Activated CD4-positive, alpha-beta T cell treated with anti-CD3 and anti-CD28 coated beads, Interleukin-10, Interleukin-2, amounts not matched to agents 100 ng/mL and 50 ng/mL, durations not matched to agents 16 hours and 8 hours (primary cell): ENCODE data around the gene FRMPD2.

Experiments used
- DNase-seq: peaks from one replicate; pipeline ENCODE4 v3.0.0-alpha.2; 2020

Gene FRMPD2, protein sequence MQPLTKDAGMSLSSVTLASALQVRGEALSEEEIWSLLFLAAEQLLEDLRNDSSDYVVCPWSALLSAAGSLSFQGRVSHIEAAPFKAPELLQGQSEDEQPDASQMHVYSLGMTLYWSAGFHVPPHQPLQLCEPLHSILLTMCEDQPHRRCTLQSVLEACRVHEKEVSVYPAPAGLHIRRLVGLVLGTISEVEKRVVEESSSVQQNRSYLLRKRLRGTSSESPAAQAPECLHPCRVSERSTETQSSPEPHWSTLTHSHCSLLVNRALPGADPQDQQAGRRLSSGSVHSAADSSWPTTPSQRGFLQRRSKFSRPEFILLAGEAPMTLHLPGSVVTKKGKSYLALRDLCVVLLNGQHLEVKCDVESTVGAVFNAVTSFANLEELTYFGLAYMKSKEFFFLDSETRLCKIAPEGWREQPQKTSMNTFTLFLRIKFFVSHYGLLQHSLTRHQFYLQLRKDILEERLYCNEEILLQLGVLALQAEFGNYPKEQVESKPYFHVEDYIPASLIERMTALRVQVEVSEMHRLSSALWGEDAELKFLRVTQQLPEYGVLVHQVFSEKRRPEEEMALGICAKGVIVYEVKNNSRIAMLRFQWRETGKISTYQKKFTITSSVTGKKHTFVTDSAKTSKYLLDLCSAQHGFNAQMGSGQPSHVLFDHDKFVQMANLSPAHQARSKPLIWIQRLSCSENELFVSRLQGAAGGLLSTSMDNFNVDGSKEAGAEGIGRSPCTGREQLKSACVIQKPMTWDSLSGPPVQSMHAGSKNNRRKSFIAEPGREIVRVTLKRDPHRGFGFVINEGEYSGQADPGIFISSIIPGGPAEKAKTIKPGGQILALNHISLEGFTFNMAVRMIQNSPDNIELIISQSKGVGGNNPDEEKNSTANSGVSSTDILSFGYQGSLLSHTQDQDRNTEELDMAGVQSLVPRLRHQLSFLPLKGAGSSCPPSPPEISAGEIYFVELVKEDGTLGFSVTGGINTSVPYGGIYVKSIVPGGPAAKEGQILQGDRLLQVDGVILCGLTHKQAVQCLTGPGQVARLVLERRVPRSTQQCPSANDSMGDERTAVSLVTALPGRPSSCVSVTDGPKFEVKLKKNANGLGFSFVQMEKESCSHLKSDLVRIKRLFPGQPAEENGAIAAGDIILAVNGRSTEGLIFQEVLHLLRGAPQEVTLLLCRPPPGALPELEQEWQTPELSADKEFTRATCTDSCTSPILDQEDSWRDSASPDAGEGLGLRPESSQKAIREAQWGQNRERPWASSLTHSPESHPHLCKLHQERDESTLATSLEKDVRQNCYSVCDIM (N-terminal part only)

DNA sequence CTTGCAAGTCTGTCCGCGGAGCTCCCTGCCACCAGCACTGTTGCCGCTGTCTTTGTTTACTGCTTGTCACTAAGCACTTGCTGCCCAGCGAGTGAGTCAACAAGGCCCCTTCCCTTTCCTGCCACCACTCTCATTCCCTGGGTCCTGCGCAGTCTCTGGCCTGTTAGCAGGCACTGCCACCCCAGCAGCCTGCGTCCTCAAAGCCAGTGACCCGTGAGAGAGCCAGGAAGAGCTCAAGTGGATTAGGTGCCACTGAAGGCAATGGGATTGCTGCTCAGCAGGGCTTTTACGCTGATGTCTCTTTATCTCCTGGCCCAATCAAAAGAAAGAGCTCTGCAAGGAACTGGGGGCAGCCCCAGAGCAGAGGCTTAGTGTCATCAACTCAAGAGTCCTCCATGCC lies at the start of gene FRMPD2:
FRMPD2 (minus strand) TSS at position 61 of the 400 bp plus-strand sequence. CDS start 129 bp downstream, outside the sequence.
- DNase-seq: no peak

DNA sequence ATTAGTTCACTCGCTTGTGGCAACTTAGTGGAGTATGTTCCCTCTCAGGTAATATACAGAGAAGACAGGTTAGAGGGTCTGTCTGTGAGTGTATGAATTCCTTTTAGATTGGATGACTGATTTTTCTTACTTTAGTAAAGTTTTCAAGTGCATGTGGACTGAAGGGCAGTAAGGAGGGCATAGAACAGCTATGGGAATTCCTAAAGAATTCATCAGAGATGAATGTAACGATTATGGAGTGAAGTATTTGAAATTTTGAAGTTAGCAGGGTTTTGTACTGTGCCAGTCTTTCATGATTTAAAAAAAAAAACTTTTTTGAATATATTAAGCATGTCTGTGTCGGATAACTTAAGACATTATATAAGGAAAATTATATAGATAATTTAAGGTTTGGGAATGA lies 47.5 kb upstream of the FRMPD2 start:
- no peak for DNase-seq

DNA sequence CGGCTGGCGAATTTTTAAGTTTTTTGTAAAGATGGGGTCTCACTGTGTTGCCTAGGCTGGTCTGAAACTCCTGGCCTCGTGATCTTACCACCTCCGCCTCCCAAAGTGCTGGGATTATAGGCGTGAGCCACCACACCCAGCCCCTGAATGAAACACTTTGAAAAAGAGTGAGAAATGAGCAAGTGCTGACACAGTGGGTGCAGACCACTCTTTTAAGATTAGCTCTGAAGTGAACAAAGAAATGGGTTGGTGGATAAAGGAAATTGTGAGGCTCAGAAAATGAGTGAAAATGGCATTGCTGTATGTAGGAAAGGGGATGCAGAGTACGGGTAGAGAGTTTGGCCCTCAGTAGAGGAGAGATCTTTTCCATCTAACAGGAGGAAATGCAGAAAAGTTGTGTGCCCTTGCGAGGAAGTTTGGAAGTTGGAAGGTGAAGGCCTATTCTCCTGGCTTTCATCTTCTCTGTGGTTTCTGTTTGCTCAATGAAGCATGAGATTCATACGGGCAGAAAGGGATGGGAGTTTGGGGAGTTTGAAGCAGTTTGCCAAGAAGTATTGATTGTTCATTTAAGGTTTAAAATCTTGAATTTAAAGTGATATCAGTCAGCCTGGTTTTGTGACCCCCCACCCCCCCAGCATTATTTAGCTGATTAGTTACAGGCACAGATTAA lies 43.0 kb upstream of the FRMPD2 start:
- DNase-seq: no peak

DNA sequence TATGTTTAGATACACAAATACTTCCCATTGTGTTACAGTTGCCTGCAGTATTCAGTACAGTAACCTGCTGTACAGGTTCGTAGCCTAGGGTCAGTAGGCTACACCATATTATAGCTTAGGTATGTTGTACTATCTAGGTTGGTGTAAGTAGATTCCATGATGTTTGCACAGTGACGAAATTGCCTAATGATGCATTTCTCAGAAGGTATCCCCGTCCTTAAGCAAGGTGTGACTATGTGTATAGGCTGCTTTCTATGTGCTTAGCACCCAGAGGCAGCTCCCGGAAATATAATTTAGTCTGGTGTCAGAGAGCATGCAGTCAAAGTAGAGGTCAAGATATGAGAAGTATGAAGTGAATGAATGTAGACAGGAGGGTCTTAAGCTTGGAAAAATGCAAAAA lies 41.7 kb upstream of the FRMPD2 start:
- no peak for DNase-seq

DNA sequence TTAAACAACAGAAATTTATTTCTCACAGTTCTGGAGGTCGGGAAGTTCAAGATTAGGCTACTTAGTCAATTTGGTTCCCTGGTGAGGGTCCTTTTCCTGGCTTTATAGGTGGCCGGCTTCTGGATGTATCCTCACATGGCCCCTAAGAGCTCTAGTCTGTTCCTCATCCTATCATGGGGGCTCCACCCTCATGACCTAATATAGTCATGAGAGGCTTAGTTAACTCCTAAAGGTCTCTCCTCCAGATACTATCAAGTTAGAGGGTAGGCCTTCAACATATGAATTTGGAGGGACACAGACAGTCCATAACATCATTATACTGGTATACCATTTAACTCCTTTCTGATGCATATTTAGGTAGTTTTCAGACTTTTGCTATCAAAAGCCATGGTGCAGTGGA lies 39.6 kb upstream of the FRMPD2 start:
- DNase-seq: no peak

DNA sequence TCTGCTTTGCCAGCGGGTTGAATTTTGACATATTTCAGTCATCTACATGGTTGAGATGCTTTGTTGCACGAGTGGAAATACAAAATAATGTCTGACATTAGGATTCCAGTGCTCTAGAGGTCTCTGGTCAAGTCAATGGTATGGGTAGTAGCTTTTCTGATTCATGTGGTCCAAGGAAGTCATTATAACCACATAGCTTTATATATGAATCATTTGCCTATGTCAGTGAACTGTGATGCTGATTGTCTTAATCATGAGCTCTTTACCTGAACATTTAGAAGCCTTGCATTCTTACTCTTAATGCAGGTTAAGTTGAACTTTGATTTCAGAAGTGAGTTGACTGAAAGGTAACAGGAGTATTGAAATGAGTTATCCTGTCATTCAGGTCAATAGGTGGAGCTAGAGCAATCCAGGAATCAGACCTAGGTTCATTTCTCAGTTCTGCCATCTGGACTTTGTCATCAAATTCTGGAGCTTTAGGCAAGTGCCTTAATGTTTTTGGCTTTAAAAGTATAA lies 35.3 kb upstream of the FRMPD2 start:
- peak; percentile 57 for DNase-seq

DNA sequence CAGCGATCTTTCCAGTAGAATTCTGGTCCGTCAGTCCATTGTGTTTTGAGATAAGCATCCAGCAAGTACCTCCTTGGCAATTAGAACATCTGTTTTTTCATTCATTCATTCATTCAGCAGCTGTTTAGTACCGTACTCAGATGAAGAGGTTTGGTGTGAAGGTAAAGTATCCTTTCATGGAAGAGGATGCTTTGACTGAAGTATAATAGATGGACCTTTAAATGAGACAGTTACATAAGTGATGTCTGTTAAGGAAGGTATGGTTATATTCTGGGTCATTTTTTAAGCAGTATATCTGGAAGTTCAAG lies 33.2 kb upstream of the FRMPD2 start:
- DNase-seq: no peak

DNA sequence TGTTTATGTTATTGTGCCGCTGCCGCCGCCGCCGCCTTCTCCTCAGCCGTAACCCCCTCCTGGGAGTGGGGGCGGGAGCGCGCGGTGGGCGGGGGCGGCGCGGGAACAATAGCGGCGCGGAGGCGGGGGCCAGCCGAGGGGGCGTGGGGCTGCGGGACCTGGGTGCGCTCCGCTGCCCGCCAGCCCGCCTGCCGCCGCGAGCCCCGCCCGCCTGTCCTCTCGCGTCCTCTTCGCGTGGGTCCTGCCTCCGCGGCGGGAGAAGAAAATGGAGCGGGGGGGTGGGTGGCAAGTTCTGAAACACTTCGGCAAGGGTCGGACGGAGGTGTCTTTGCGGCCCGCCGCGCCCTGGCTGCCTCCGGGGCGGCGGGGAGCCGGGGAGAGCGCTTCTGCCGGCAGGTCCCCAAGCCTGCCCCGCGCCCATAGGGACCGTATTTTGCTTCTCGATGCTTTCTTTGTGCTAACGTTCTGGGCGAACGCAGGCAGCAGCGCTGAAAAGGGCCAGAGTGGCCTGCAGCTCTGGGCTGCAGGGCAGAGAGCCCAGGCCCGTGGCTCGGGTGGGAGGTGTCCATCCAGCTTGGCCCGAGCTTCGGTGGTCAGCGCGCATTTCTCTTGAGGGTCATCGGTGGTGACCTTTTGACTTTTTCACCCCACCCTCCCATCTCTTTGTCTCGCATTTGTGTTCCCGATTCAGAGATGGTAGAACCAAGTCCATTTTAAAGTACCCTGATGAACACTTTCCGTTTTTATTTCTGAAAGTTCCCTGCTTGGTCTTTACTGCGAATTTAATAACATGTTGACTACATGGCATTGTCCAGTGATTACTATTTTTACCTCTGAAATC lies 32.6 kb upstream of the FRMPD2 start:
- DNase-seq: peak; percentile 51

DNA sequence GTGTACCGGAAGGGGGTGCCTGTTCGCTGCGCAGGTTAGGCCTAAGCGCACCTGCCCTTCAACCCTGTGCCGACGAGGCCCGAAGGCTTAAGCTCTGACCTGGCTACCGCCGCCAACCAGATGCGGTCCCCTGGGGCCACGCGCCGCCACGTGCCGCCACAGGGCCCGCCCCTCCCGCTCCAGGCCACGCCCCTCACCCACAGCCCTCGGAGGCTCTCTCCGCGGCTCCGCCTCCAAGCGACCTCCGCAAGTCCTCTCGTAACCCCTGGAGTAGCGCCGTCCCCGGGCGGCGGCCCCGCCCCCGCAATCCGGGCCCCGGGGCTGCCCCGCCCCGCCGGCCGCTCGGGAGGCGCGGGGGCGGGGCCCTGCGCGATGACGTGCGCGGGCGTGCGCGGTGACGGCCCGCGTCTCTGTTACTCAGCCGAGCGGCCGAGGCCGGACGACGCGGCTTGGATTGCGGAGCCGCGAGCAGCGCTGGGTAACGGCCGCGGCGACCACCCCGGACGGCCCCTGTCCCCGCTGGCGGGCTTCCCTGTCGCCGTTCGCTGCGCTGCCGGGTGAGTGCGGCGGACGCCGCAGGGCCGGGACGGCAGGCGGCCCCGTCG lies 31.9 kb upstream of the FRMPD2 start, which contains the start of gene MAPK8:
MAPK8 (plus strand) TSS at position 413 of the 605 bp plus-strand sequence. CDS start 94,984 bp downstream, outside the sequence.
- peak; percentile 95 for DNase-seq

DNA sequence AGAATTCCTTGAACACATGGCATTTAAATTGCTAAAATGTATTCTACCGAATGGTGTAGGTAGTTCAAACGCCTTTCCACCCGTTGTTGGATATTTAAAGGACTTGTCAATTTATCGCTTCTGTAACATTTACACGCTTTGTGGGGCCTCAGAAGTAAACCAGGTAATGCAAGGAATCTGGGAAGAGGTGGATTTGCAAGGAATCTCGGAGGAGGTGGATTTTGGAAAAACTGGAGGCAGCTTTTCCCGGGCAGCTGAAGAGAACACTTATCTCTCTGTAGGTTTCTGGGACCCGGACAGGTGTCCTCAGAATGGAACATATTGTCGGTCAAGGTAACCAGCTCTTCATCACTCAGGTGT lies 31.4 kb upstream of the FRMPD2 start:
- no peak for DNase-seq

DNA sequence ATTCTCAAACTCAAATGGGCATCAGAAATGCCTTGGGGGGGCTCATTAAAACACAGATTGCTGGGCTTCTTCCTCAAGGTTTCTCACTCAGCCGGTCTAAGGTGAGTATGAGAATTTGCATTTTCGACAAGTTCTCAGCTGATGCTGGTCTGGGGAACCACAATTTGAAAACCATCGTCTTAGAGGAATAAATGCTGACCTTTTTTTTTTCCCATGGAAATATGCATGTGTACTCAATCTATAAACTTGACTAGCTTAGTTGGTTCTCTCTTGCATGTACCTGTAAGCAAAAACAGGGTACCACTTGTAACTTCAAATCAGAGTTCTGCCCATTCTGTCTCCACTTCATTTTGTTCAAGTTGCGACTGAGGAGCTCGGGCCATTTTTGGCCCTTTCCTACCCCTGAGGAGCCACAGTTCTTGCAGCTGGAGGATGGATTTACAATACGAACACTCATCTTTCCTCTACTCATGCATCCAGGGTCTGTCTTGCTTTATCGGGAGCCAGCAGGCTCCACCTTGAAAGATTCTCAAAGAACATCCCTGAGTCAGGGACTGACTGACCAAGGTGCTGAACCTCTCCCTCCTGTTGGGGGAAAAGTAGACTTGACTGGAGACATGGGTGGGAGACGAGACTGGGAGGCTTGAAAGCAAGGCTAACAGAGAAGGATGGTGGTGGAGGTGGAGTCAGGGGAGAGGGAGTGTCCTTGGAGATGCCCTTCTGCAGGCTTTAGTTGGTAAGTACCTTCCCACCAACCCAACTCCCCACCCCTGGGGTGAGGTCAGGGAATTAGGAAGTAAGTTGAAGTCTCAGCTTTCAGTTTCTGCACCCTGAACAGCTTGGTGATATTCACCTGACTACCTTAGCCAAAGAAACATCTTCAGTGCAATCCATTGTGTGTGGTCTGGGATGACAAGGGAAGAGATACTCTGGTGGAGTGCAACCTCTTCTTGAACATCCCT lies 28.3 kb upstream of the FRMPD2 start:
- no peak for DNase-seq

DNA sequence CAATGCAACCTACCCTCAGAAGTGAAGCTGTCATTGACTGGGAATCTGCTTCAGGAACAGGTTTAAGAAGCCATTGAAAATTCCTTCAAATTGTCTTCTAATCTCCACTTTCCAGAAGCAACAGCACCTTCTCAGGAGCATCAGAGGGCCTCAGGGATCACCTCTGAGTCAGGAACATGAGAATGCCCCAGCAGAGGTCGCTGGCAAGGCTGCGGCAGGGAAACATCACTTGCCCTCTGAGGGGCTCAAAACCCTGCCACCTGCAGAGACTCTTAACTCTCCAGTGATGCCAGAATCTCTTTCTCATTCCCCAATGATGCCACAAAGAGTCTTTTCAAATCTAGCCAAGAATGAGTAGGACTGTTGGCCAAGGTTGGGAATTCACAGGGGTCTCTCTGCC lies 26.1 kb upstream of the FRMPD2 start:
- DNase-seq: no peak

DNA sequence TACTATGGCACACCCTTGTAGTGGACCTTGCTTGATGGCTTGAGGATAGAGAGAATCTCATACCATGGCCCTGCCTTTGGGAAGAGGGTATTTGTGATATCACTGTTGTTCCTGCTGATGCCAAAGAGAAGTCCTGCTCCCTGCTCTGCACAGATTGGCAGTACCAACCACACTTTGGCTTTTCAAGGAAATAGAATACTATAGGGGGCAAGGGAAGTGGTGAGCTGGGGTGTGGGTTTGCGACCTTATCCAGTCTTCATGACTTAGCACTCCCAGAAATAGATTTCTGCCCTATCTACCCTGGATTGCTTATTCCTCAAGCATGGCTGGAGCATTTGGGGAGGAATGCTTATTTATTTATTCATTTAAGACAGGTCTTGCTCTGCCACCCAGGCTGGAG lies 25.2 kb upstream of the FRMPD2 start:
- no peak for DNase-seq

DNA sequence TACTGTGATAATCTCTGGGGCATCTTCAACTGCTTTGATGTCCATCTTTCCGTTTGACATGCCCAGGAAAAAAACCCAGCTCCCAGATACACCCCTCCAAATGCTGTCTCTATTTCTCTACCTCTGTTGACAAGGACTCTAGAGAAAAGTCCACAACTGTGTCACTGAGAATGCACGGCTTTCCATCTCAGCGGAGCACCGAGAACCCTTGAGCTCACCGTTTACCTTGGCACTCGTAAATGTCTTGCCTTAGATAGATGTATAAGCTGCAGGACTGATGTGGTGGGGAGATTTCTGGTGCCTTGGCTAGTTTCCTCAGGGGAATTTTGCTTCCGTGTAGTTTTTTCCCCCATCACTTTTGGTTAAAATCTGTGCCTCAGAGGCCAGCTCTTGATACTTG lies 24.6 kb upstream of the FRMPD2 start:
- DNase-seq: no peak

DNA sequence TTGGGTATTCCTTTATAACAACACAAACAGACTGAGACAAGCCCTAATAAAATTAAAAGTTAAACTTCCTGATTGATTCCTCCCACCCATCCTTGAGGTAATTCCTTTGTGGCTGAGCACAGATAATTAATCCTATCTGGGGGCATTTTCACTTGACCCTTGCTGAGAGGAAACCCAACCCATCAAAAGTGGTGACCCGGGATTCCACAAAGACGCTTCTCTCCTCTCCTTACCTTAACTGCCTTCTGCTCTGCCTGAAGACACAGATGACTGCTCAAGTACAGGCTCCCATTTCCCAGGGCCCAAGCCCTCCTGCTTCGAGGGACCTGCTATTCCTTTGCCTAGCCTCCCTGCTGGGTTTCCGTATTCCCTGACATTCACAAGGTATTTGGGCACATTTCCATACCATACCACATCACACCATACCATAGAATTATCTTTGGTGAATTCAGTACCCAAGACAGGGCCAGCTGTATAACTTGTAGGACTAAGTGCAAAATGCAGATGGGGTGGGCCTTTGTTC lies 22.1 kb upstream of the FRMPD2 start:
- DNase-seq: no peak

DNA sequence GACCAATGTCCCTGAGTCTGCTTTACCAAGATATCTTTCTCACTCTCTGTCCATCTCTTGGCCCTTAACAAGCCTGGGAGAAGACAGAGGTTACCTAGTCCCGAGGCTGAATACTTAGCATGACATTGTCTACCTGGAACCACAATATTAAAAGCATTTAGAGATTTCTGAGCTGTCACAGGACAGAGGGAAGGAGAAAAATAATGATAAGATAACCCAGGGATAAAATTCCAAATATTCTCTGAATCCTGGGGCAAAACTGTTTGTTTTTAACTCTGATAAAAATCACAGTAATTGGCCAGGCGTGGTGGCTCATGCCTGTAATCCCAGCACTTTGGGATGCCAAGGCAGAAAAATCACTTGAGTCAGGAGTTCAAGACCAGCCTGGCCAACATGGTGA lies 19.9 kb upstream of the FRMPD2 start:
- DNase-seq: no peak

DNA sequence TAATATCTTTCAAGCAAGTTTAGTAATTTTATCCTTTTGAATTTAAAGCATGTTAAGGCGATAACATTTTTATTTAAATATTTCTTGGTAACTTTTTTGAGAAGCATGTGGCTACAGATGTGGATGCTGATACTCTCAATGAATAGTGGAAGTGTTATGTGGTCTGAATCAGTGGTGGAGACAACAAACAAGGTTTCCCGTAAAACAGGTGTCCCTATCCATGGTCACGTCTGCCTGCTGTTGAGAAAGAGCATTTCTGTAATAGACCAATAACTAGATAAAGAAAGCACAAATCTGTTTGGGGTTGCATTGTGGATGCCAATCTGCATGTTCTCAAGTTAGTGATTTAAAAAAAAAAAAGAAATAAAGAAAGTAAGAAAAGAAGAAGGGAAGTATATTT lies 18.1 kb upstream of the FRMPD2 start:
- DNase-seq: no peak

DNA sequence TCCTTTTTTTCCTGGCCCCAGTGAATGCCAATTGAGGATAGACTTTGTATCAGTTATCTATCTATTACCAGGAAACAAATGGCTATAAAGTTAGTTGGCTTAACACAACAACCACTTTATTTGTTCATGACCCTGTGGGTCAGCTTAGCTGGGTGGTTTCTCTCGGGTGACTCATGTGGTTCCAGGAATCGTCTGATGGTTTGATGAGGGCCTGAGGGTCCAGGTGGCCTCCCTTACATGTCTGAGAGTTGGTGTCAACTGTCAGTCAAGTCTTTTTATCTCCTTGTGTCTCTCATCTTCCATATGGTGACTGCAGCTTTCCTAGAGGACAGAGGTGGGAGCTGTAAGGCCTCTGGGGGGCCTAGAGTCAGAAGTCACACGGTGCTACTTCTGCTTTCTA lies 16.7 kb upstream of the FRMPD2 start:
- DNase-seq: no peak

DNA sequence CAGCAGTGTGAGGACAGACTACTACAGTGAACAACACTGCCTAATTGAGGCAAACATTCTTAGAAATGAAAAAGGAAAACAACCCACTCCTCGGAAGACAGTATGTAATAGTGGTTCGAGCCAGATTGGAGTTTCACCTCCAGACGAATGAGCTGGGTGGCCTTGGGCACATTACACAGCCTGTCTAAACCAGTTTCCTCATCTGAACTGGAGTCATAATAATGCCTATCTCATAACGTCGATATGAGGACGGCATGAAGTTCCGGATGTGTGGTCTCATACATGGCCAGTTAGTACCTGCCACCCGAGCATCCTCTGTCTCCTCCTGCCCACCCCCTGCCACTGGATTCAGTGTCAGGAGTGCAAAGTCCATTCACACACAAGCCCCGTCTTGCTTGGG lies 15.8 kb upstream of the FRMPD2 start:
- no peak for DNase-seq
